Measurements from ENCODE around the gene AK9.

Gene AK9

GRCh38 chr6:109498936-109499335, 192.1 kb downstream of the AK9 start:
- peaks cover 16% of the 10 kb centered on the region for H3K4me1 Mint-ChIP-seq
- no peak for TF ChIP-seq CTCF (IDR thresholded peaks at IDR 0.05)
- no peak overlapping the region for H3K27ac Mint-ChIP-seq

GRCh38 chr6:109498052-109498451, 192.9 kb downstream of the AK9 start:
- Mint-ChIP-seq H3K4me3 (no peak overlapping the region), H3K4me1 (peaks cover 12% of the 10 kb centered on the region), H3K36me3 (ENCODE audit: low read depth) (no peaks in the 10 kb centered on the region), H3K9me3 (no peaks in the 10 kb centered on the region), H3K27me3 (ENCODE audit: low read depth, poor library complexity) (peaks cover 14% of the 10 kb centered on the region), H3K27ac (no peak overlapping the region)
- no peak for DNase-seq
- no peak for TF ChIP-seq CTCF (IDR thresholded peaks at IDR 0.05)

More at GRCh38 chr6:109498936-109499335, 192.1 kb downstream of the AK9 start:
- Mint-ChIP-seq H3K36me3 (ENCODE audit: low read depth) (no peaks in the 10 kb centered on the region), H3K9me3 (no peaks in the 10 kb centered on the region), H3K27me3 (ENCODE audit: low read depth, poor library complexity) (peaks cover 14% of the 10 kb centered on the region), H3K4me3 (no peak overlapping the region)
- DNase-seq: no peak

- Mint-ChIP-seq H3K4me1 (peaks cover 20% of the 10 kb centered on the region), H3K27ac (no peak overlapping the region), H3K4me3 (no peak overlapping the region), H3K9me3 (no peaks in the 10 kb centered on the region), H3K36me3 (ENCODE audit: low read depth) (no peaks in the 10 kb centered on the region), H3K27me3 (ENCODE audit: low read depth, poor library complexity) (peaks cover 14% of the 10 kb centered on the region)
- no peak for TF ChIP-seq CTCF (IDR thresholded peaks at IDR 0.05)
- DNase-seq: no peak
Observed at GRCh38 chr6:109496036-109496772, 194.8 kb downstream of the AK9 start.

GRCh38 chr6:109493865-109494264, 197.1 kb downstream of the AK9 start:
- no peak for TF ChIP-seq CTCF (IDR thresholded peaks at IDR 0.05)
- no peak for DNase-seq
- Mint-ChIP-seq H3K4me1 (peaks cover 32% of the 10 kb centered on the region), H3K9me3 (no peaks in the 10 kb centered on the region), H3K36me3 (ENCODE audit: low read depth) (no peaks in the 10 kb centered on the region), H3K4me3 (no peak overlapping the region), H3K27ac (no peak overlapping the region), H3K27me3 (ENCODE audit: low read depth, poor library complexity) (peaks cover 11% of the 10 kb centered on the region)

- H3K4me1 Mint-ChIP-seq: peaks cover 23% of the 10 kb centered on the region
- H3K9me3 Mint-ChIP-seq: no peaks in the 10 kb centered on the region
- DNase-seq: no peak
- H3K4me3 Mint-ChIP-seq: no peak overlapping the region
- H3K27me3 Mint-ChIP-seq (ENCODE audit: low read depth, poor library complexity): peaks cover 15% of the 10 kb centered on the region
- no peak overlapping the region for H3K27ac Mint-ChIP-seq
- no peaks in the 10 kb centered on the region for H3K36me3 Mint-ChIP-seq (ENCODE audit: low read depth)
- TF ChIP-seq CTCF (IDR thresholded peaks at IDR 0.05): no peak
Observed at GRCh38 chr6:109491207-109491938, 199.6 kb downstream of the AK9 start.
